HG02938 (cell line): ENCODE data around the gene SPACA4.

ENCODE experiments used
- ATAC-seq: cut with Tn5 transposase; IDR thresholded peaks from one replicate; pipeline ENCODE4 v1.9.1; 2021; ENCODE audit warnings: mild to moderate bottlenecking, moderate library complexity; ENCODE audit not compliant: unreplicated experiment

SPACA4 gene

GRCh38 chr19:48646722-48647216 is 40.2 kb downstream of the SPACA4 start:
- ATAC-seq = no peak

DNA sequence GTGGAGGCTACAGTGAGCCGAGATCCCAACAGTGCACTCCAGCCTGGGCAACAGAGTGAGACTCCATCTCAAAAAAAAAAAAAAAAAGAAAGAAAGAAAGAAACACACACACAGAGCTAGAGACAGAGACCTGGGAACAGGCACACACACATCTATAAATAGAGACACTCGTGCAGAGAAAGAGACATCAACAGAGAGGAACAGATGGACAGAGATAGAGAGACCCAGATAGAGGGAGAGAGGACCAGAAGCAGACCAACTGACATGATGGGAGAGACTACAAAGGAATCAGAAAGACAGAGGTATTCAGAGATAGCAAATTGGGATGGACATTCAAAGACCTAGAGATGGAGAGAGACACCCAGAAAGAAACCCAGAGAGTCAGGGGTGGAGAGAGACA is 41.6 kb downstream of the SPACA4 start:
- no peak for ATAC-seq

DNA sequence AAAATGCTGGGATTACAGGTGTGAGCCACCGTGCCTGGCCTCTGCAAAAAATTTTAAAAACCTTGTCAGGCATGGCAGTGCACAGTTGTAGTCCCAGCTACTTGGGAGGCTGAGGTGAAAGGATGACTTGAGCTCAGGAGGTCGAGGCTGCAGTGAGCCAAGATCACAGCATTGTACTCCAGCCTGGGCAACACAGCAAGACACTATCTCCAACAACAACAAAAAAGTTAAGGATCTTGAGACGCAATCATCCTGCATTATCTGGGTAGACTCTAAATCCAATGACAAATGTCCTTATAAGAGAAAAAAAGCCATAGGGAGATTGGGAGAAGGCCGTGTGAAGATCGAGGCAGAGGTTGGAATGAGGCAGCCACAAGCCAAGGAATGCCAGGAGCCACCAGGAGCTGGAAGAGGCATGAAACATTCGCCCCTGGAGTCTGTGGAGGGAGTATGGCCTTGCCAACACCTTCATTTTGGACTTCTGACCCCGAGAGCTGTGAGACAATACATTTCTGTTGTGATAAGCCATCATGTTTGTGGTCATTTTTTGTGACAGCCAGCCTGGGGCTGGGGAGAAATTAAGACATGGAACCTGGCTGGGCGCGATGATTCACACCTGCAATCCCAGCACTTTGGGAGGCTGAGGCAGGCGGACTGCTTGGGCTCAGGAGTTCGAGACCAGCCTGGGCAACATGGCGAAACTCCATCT is 44.6 kb downstream of the SPACA4 start:
- ATAC-seq = no peak

DNA sequence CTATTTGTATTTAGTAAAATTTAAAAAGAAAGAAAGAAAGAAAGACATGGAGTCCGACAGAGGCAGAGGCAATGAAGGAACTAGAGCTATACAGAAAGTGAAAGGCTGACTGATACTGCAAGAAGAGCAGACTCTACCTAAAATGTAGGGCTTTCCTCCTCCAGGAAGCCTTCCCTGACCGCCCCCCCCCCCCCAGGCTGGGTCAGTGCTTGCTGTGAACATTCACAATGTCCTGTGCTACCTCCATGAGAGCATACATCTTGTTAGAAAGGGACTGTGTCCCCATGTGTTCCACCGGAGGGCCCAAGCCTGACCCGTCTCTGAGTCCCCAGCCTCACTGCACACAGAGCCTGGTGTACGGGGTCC is 45.1 kb downstream of the SPACA4 start:
- no peak for ATAC-seq

DNA sequence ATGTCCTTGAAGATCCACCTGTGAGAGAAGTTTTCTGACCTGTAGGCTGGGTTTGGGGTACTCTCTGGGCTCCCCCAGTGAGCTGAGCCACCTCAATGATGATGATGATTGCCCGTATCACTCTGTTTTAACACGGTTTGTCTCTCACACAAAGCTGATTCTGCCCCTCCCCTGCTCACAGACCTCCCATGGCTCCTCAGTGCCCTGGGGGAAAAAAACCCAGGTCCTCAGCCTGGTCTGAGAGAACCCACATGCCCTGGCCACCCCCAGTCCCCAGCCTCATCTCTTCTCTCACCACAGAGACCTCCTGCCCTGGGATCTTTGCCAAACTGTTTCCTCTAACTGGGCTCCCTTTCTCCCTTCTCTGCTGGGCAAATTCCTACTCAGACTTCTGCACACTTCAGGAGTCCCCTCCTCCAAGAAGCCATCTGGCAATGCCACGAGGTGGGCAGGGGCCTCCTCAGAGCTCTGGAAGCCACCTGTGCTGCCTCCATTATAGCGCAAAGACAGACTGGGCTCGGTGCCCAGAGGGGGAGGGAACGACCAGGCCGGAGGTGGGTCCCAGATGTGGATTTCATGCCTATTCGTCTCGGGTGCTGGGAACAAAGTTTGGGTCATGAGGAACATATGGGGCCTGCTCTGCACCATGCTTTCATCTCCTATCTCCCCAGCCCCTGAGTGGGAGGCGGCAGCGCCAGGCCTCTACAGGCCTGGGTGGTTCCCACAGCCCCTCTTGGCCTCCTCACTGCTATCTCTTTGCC is 47.9 kb downstream of the SPACA4 start:
- ATAC-seq = no peak

GRCh38 chr19:48656840-48657474 is 50.4 kb downstream of the SPACA4 start:
- no peak for ATAC-seq
